ENCODE results near the gene PHF2.

PHF2 gene

GRCh38 chr9:93591301-93592007 is 15.1 kb downstream of the PHF2 start:
- H3K9me3 ChIP-seq (ENCODE audit: control insufficient read depth, low read length) = no peaks in the 10 kb centered on the region
- H3K9ac ChIP-seq (ENCODE audit: low read length) = no peak overlapping the region
- H3K4me1 ChIP-seq (ENCODE audit: control insufficient read depth, insufficient read depth, low read length) = peaks cover 46% of the 10 kb centered on the region
- no peaks in the 10 kb centered on the region for H3K27me3 ChIP-seq (ENCODE audit: control insufficient read depth, insufficient read depth, low read length)
- H3K36me3 ChIP-seq (ENCODE audit: control insufficient read depth, insufficient read depth, low read length) = no peaks in the 10 kb centered on the region
- H3K4me3 ChIP-seq (ENCODE audit: low read length) = no peak overlapping the region

GRCh38 chr9:93592008-93592642 is 15.7 kb downstream of the PHF2 start:
- no peaks in the 10 kb centered on the region for H3K9me3 ChIP-seq (ENCODE audit: control insufficient read depth, low read length)
- H3K4me1 ChIP-seq (ENCODE audit: control insufficient read depth, insufficient read depth, low read length) = peaks cover 46% of the 10 kb centered on the region
- H3K27me3 ChIP-seq (ENCODE audit: control insufficient read depth, insufficient read depth, low read length) = no peaks in the 10 kb centered on the region
- H3K36me3 ChIP-seq (ENCODE audit: control insufficient read depth, insufficient read depth, low read length) = no peaks in the 10 kb centered on the region
- no peak overlapping the region for H3K9ac ChIP-seq (ENCODE audit: low read length)
- no peak overlapping the region for H3K4me3 ChIP-seq (ENCODE audit: low read length)

- Histone ChIP-seq H3K4me3 (ENCODE audit: low read length) (no peak overlapping the region), H3K9ac (ENCODE audit: low read length) (no peak overlapping the region), H3K27me3 (ENCODE audit: control insufficient read depth, insufficient read depth, low read length) (no peaks in the 10 kb centered on the region), H3K36me3 (ENCODE audit: control insufficient read depth, insufficient read depth, low read length) (no peaks in the 10 kb centered on the region), H3K4me1 (ENCODE audit: control insufficient read depth, insufficient read depth, low read length) (peaks cover 44% of the 10 kb centered on the region), H3K9me3 (ENCODE audit: control insufficient read depth, low read length) (no peaks in the 10 kb centered on the region)
Observed at GRCh38 chr9:93592643-93593021, 16.2 kb downstream of the PHF2 start.

GRCh38 chr9:93593144-93593658 is 16.8 kb downstream of the PHF2 start:
- Histone ChIP-seq H3K4me1 (ENCODE audit: control insufficient read depth, insufficient read depth, low read length) (peaks cover 39% of the 10 kb centered on the region), H3K27me3 (ENCODE audit: control insufficient read depth, insufficient read depth, low read length) (no peaks in the 10 kb centered on the region)

GRCh38 chr9:93594041-93594756 is 17.8 kb downstream of the PHF2 start:
- no peaks in the 10 kb centered on the region for H3K9me3 ChIP-seq (ENCODE audit: control insufficient read depth, low read length)
- H3K27me3 ChIP-seq (ENCODE audit: control insufficient read depth, insufficient read depth, low read length) = no peaks in the 10 kb centered on the region
- H3K9ac ChIP-seq (ENCODE audit: low read length) = no peak overlapping the region
- no peaks in the 10 kb centered on the region for H3K36me3 ChIP-seq (ENCODE audit: control insufficient read depth, insufficient read depth, low read length)
- H3K4me1 ChIP-seq (ENCODE audit: control insufficient read depth, insufficient read depth, low read length) = peaks cover 35% of the 10 kb centered on the region
- no peak overlapping the region for H3K4me3 ChIP-seq (ENCODE audit: low read length)

More at GRCh38 chr9:93593144-93593658, 16.8 kb downstream of the PHF2 start:
- no peak overlapping the region for H3K4me3 ChIP-seq (ENCODE audit: low read length)
- no peak overlapping the region for H3K9ac ChIP-seq (ENCODE audit: low read length)
- H3K9me3 ChIP-seq (ENCODE audit: control insufficient read depth, low read length) = no peaks in the 10 kb centered on the region
- no peaks in the 10 kb centered on the region for H3K36me3 ChIP-seq (ENCODE audit: control insufficient read depth, insufficient read depth, low read length)

GRCh38 chr9:93595461-93595860 is 19.1 kb downstream of the PHF2 start:
- H3K36me3 ChIP-seq (ENCODE audit: control insufficient read depth, insufficient read depth, low read length) = no peaks in the 10 kb centered on the region
- no peaks in the 10 kb centered on the region for H3K27me3 ChIP-seq (ENCODE audit: control insufficient read depth, insufficient read depth, low read length)
- peaks cover 38% of the 10 kb centered on the region for H3K4me1 ChIP-seq (ENCODE audit: control insufficient read depth, insufficient read depth, low read length)
- no peak overlapping the region for H3K9ac ChIP-seq (ENCODE audit: low read length)
- no peak overlapping the region for H3K4me3 ChIP-seq (ENCODE audit: low read length)
- H3K9me3 ChIP-seq (ENCODE audit: control insufficient read depth, low read length) = no peaks in the 10 kb centered on the region

- no peaks in the 10 kb centered on the region for H3K9me3 ChIP-seq (ENCODE audit: control insufficient read depth, low read length)
- no peak overlapping the region for H3K9ac ChIP-seq (ENCODE audit: low read length)
- no peak overlapping the region for H3K4me3 ChIP-seq (ENCODE audit: low read length)
- H3K4me1 ChIP-seq (ENCODE audit: control insufficient read depth, insufficient read depth, low read length) = peaks cover 41% of the 10 kb centered on the region
- H3K27me3 ChIP-seq (ENCODE audit: control insufficient read depth, insufficient read depth, low read length) = no peaks in the 10 kb centered on the region
- H3K36me3 ChIP-seq (ENCODE audit: control insufficient read depth, insufficient read depth, low read length) = no peaks in the 10 kb centered on the region
Observed at GRCh38 chr9:93595861-93596365, 19.5 kb downstream of the PHF2 start.

GRCh38 chr9:93596399-93596798 is 20.0 kb downstream of the PHF2 start:
- Histone ChIP-seq H3K9me3 (ENCODE audit: control insufficient read depth, low read length) (no peaks in the 10 kb centered on the region), H3K36me3 (ENCODE audit: control insufficient read depth, insufficient read depth, low read length) (no peaks in the 10 kb centered on the region), H3K27me3 (ENCODE audit: control insufficient read depth, insufficient read depth, low read length) (no peaks in the 10 kb centered on the region), H3K4me3 (ENCODE audit: low read length) (no peak overlapping the region), H3K9ac (ENCODE audit: low read length) (no peak overlapping the region), H3K4me1 (ENCODE audit: control insufficient read depth, insufficient read depth, low read length) (peaks cover 41% of the 10 kb centered on the region)

GRCh38 chr9:93597142-93597706 is 20.8 kb downstream of the PHF2 start:
- no peak overlapping the region for H3K4me3 ChIP-seq (ENCODE audit: low read length)

GRCh38 chr9:93597871-93598646 is 21.7 kb downstream of the PHF2 start:
- Histone ChIP-seq H3K4me3 (ENCODE audit: low read length) (no peak overlapping the region), H3K4me1 (ENCODE audit: control insufficient read depth, insufficient read depth, low read length) (peaks cover 33% of the 10 kb centered on the region), H3K27me3 (ENCODE audit: control insufficient read depth, insufficient read depth, low read length) (no peaks in the 10 kb centered on the region), H3K9me3 (ENCODE audit: control insufficient read depth, low read length) (no peaks in the 10 kb centered on the region), H3K9ac (ENCODE audit: low read length) (no peak overlapping the region), H3K36me3 (ENCODE audit: control insufficient read depth, insufficient read depth, low read length) (no peaks in the 10 kb centered on the region)

More at GRCh38 chr9:93597142-93597706, 20.8 kb downstream of the PHF2 start:
- no peak overlapping the region for H3K9ac ChIP-seq (ENCODE audit: low read length)
- no peaks in the 10 kb centered on the region for H3K9me3 ChIP-seq (ENCODE audit: control insufficient read depth, low read length)
- H3K27me3 ChIP-seq (ENCODE audit: control insufficient read depth, insufficient read depth, low read length) = no peaks in the 10 kb centered on the region
- no peaks in the 10 kb centered on the region for H3K36me3 ChIP-seq (ENCODE audit: control insufficient read depth, insufficient read depth, low read length)
- H3K4me1 ChIP-seq (ENCODE audit: control insufficient read depth, insufficient read depth, low read length) = peaks cover 38% of the 10 kb centered on the region

GRCh38 chr9:93598647-93599241 is 22.4 kb downstream of the PHF2 start:
- Histone ChIP-seq H3K9ac (ENCODE audit: low read length) (no peak overlapping the region), H3K4me3 (ENCODE audit: low read length) (no peak overlapping the region), H3K4me1 (ENCODE audit: control insufficient read depth, insufficient read depth, low read length) (peaks cover 30% of the 10 kb centered on the region), H3K36me3 (ENCODE audit: control insufficient read depth, insufficient read depth, low read length) (no peaks in the 10 kb centered on the region), H3K9me3 (ENCODE audit: control insufficient read depth, low read length) (no peaks in the 10 kb centered on the region), H3K27me3 (ENCODE audit: control insufficient read depth, insufficient read depth, low read length) (no peaks in the 10 kb centered on the region)
